Caco-2 (cell line): ENCODE measurements around the gene SORCS2. TPM values are rescaled to one million over a fixed set of nuclear protein-coding genes. Genes with fewer than 3 reads are reported as not detected.

ENCODE experiments used
- BruUV-seq: library from RNA; stranded (reverse); fragments of 400-500 nt; replicated peaks from 2 replicates; lab custom pipeline; 2021; lab: Mats Ljungman, UMichigan
- CTCF ChIA-PET: fragments of 300-600 bp; sonication (Branson Sonifier 250); formaldehyde crosslinking; loops from one replicate; lab custom pipeline; 2022; ENCODE audit warnings: antibody characterized with exemption; lab: Charles Lee
- POLR2A ChIA-PET: fragments of 300-600 bp; sonication (Branson Sonifier 250); formaldehyde crosslinking; loops from one replicate; lab custom pipeline; 2022; ENCODE audit warnings: antibody characterized with exemption; lab: Charles Lee
- DNase-seq, 2 experiments: peaks; one replicate each; pipeline versions ENCODE4 v3.0.0 to v3.0.0-alpha.2; 2020 to 2022
- H3K27me3 ChIP-seq: replicated peaks from 2 replicates; pipeline ENCODE4 v1.6.0; 2011; ENCODE audit warnings: low read length; ENCODE audit not compliant: control insufficient read depth, insufficient read depth
- H3K36me3 ChIP-seq: 2 replicates; pipeline ENCODE4 v1.5.1; 2011; ENCODE audit warnings: low read length; ENCODE audit not compliant: control insufficient read depth, insufficient read depth
- H3K4me1 ChIP-seq: fragments of 250-450 bp; sonication (Bioruptor Pico); 2 replicates; pipeline ENCODE4 v1.5.1; 2020; ENCODE audit warnings: mild to moderate bottlenecking
- H3K4me3 ChIP-seq: 2 replicates; pipeline ENCODE4 v1.5.1; 2011; ENCODE audit warnings: low read depth, mild to moderate bottlenecking, control low read depth, low read length
- H3K9me3 ChIP-seq: fragments of 250-450 bp; sonication (Bioruptor Pico); 2 replicates; pipeline ENCODE4 v1.5.1; 2020; ENCODE audit warnings: mild to moderate bottlenecking, moderate library complexity
- H3K27ac Mint-ChIP-seq: one replicate; pipeline ENCODE4 v1.8.0; 2022; ENCODE audit warnings: mixed read lengths; ENCODE audit not compliant: unreplicated experiment
- H3K27me3 Mint-ChIP-seq: one replicate; pipeline ENCODE4 v1.8.0; 2022; ENCODE audit warnings: mixed read lengths; ENCODE audit not compliant: insufficient read depth, unreplicated experiment
- H3K36me3 Mint-ChIP-seq: one replicate; pipeline ENCODE4 v1.8.0; 2022; ENCODE audit warnings: mild to moderate bottlenecking, mixed read lengths; ENCODE audit not compliant: insufficient read depth, unreplicated experiment
- H3K4me1 Mint-ChIP-seq: one replicate; pipeline ENCODE4 v1.8.0; 2022; ENCODE audit warnings: low read depth, mixed read lengths; ENCODE audit not compliant: unreplicated experiment
- H3K4me3 Mint-ChIP-seq: one replicate; pipeline ENCODE4 v1.8.0; 2022; ENCODE audit warnings: mild to moderate bottlenecking, moderate library complexity, mixed read lengths; ENCODE audit not compliant: unreplicated experiment
- H3K9me3 Mint-ChIP-seq: one replicate; pipeline ENCODE4 v1.8.0; 2022; ENCODE audit warnings: mixed read lengths; ENCODE audit not compliant: unreplicated experiment
- intact Hi-C: fragments of 100-400 bp; cut with micrococcal nuclease; formaldehyde crosslinking; loops from one replicate; pipeline ENCODE4 v1.10.0; 2022; ENCODE audit not compliant: unreplicated experiment
- total RNA-seq: library from RNA; stranded (reverse); gene quantifications from 2 replicates; pipeline ENCODE4 v1.2.3, GENCODE V29; 2022
- TF ChIP-seq, protein P1 (sequence below), 2 experiments: fragments of 200-600 bp in 1 of 2; IDR thresholded peaks; 1 replicate in 1 of 2; 2 replicates in 1 of 2; pipeline versions ENCODE4 v1.5.1 to v1.8.0; 2011 to 2022; ENCODE audit warnings: antibody characterized with exemption in 1 of 2, control low read depth in 1 of 2, inconsistent platforms in 1 of 2, low read depth in 1 of 2, low read length in 1 of 2, mild to moderate bottlenecking in 1 of 2, moderate library complexity in 1 of 2; ENCODE audit not compliant: insufficient read depth in 1 of 2, severe bottlenecking in 1 of 2, unreplicated experiment in 1 of 2

The SORCS2 gene
- total RNA-seq, 1 experiment from 2014 or later = 1.6 TPM

DNA sequence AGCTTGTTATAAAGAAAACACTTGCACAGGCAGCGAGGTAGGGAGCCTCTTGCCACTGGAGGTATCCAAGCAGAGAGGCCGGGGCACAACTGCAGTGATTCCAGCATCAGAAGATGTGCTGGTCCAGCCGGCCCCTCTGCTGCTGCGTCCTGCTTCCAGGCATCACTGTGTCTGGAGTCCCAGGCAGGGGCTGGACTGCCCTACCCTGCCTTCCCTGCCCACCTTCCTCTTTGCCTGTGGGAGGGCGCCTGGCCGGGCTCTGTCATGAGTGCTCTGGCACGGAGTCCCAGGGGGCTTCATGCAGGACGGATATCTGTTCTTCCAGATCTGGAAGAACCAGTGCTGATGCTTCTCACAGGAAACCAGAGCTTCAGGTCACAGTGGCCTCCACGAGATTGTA is 430.0 kb downstream of the SORCS2 start:
- H3K4me3 Mint-ChIP-seq = no peak overlapping the region
- H3K9me3 Mint-ChIP-seq = no peaks in the 10 kb centered on the region
- POLR2A ChIA-PET = no interaction called here
- no peaks in the 10 kb centered on the region for H3K4me1 Mint-ChIP-seq
- no peak for DNase-seq
- H3K36me3 Mint-ChIP-seq = no peaks in the 10 kb centered on the region
- TF ChIP-seq, protein P1, sequence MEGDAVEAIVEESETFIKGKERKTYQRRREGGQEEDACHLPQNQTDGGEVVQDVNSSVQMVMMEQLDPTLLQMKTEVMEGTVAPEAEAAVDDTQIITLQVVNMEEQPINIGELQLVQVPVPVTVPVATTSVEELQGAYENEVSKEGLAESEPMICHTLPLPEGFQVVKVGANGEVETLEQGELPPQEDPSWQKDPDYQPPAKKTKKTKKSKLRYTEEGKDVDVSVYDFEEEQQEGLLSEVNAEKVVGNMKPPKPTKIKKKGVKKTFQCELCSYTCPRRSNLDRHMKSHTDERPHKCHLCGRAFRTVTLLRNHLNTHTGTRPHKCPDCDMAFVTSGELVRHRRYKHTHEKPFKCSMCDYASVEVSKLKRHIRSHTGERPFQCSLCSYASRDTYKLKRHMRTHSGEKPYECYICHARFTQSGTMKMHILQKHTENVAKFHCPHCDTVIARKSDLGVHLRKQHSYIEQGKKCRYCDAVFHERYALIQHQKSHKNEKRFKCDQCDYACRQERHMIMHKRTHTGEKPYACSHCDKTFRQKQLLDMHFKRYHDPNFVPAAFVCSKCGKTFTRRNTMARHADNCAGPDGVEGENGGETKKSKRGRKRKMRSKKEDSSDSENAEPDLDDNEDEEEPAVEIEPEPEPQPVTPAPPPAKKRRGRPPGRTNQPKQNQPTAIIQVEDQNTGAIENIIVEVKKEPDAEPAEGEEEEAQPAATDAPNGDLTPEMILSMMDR (IDR thresholded peaks at IDR 0.05; ENCODE audit: insufficient read depth in 1 of 2, low read depth in 1 of 2, low read length in 1 of 2, severe bottlenecking in 1 of 2, unreplicated experiment in 1 of 2) = no peak
- H3K36me3 ChIP-seq = no peaks in the 10 kb centered on the region
- no peak overlapping the region for H3K4me3 ChIP-seq
- H3K4me1 ChIP-seq = no peaks in the 10 kb centered on the region
- peaks cover 15% of the 10 kb centered on the region for H3K27me3 Mint-ChIP-seq
- H3K27ac Mint-ChIP-seq = no peak overlapping the region
- CTCF ChIA-PET = no interaction called here
- no TSS peak for BruUV-seq
- H3K9me3 ChIP-seq = no peaks in the 10 kb centered on the region
- no peaks in the 10 kb centered on the region; the same call in 1 of the 2 replicates for H3K27me3 ChIP-seq
- intact Hi-C loops = no loop called here

DNA sequence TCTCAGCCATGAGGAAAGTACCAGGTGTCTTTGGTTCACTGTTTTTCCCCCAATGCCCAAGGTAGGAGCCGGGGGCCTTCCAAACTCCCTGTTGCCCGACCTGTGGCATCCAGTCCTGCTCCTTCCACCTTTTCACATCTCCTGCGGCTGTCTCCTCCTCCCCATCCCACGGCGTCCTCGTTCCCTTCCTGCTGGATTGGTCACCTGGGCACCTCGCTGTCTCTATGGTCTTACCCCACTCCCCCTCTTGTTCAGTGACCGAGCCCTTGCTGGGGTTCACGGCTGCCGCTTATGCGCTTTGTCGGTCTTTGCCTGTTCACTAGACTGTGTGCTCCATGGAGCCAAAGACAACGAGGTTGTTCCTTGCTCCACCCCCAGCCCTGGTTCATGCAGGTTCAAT is 431.1 kb downstream of the SORCS2 start:
- H3K4me1 ChIP-seq = no peaks in the 10 kb centered on the region
- H3K27me3 Mint-ChIP-seq = peaks cover 13% of the 10 kb centered on the region
- no peak overlapping the region for H3K4me3 ChIP-seq
- no peaks in the 10 kb centered on the region for H3K9me3 Mint-ChIP-seq
- no peaks in the 10 kb centered on the region; the same call in 1 of the 2 replicates for H3K27me3 ChIP-seq
- no peak for DNase-seq
- H3K27ac Mint-ChIP-seq = no peak overlapping the region
- no peaks in the 10 kb centered on the region for H3K4me1 Mint-ChIP-seq
- no peaks in the 10 kb centered on the region for H3K36me3 ChIP-seq
- no peaks in the 10 kb centered on the region for H3K36me3 Mint-ChIP-seq
- no TSS peak for BruUV-seq
- no peaks in the 10 kb centered on the region for H3K9me3 ChIP-seq
- TF ChIP-seq, protein P1 (IDR thresholded peaks at IDR 0.05; ENCODE audit: insufficient read depth in 1 of 2, low read depth in 1 of 2, low read length in 1 of 2, severe bottlenecking in 1 of 2, unreplicated experiment in 1 of 2) = no peak
- POLR2A ChIA-PET = no interaction called here
- CTCF ChIA-PET = no interaction called here
- intact Hi-C loops = no loop called here
- H3K4me3 Mint-ChIP-seq = no peak overlapping the region

DNA sequence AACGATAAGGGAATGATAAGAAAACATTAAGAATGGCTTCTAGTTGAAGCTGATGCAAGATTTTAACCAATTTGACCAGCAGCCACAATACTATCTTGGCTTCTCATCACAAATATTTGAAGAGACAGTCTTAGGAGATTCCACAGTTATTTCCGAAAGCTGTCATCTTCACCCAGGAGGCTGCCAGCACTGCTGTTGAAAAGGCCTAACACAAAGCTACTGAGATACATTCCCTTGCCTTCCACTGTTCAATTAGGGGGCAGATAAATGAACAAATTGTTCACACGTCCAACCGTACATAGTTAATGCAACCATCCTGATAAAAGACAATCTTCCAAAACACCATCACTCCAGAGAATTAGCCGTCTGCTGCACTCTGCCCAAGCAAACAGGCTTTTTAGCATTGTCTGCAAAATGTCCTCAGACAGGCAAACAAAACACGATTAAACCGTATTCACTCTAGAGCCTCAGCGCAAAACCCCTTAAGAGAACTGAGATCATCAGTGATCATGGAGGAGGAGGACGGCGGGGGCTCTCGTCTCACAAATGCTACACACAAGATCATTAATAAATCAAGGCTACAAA is 432.1 kb downstream of the SORCS2 start:
- CTCF ChIA-PET = interaction anchor here (0.8 kb wide), 1 partner anchor 553 kb away, joined by 3 read pairs; no protein-coding TSS in a partner anchor
- no peaks in the 10 kb centered on the region for H3K36me3 Mint-ChIP-seq

More for the DNA sequence above, 432.1 kb downstream of the SORCS2 start:
- Histone ChIP-seq H3K4me1 (no peaks in the 10 kb centered on the region), H3K36me3 (no peaks in the 10 kb centered on the region), H3K27me3 (no peaks in the 10 kb centered on the region; the same call in 1 of the 2 replicates), H3K4me3 (no peak overlapping the region), H3K9me3 (no peaks in the 10 kb centered on the region)
- peaks cover 13% of the 10 kb centered on the region for H3K27me3 Mint-ChIP-seq
- no peak overlapping the region for H3K4me3 Mint-ChIP-seq
- BruUV-seq = no TSS peak
- intact Hi-C loops = no loop called here
- no peak overlapping the region for H3K27ac Mint-ChIP-seq
- H3K4me1 Mint-ChIP-seq = no peaks in the 10 kb centered on the region
- POLR2A ChIA-PET = no interaction called here
- TF ChIP-seq, protein P1 (IDR thresholded peaks at IDR 0.05; ENCODE audit: insufficient read depth in 1 of 2, low read depth in 1 of 2, low read length in 1 of 2, severe bottlenecking in 1 of 2, unreplicated experiment in 1 of 2) = no peak
- no peaks in the 10 kb centered on the region for H3K9me3 Mint-ChIP-seq
- no peak for DNase-seq
